Measurements from ENCODE around the gene MT1G. TPM values are rescaled to one million over a fixed set of nuclear protein-coding genes. Genes with fewer than 3 reads are reported as not detected.
"Not testable (repeated sequence)": the region's sequence is repeated elsewhere in the genome, so short reads cannot be mapped to it uniquely, and the experiment has no call there.

Gene MT1G
- total RNA-seq, 1 donor from 2014 or later = 36.6 TPM

DNA sequence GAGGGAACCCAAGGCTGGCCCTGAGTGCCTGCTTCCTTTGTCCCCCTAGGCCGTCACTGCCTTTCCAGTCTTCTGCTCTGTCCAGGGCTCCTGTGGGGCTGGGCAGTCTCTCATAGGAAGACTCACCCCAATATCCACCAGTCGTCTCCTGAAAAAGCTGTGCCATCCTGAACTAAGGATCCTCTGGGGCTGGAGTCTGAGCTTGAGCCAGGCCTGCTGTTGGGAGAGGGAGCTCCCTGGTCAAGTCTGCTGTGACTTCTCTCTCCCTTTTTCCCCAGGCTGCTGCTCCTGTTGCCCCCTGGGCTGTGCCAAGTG, 2.7 kb upstream of the MT1G start:
- Histone ChIP-seq H3K27me3 (no peaks in the 10 kb centered on the region), H3K36me3 (no peaks in the 10 kb centered on the region), H3K27ac (no peak overlapping the region), H3K4me1 (peaks cover 0 to 8% of the 10 kb centered on the region in 2 donors), H3K4me3 (no peak overlapping the region), H3K9me3 (no peaks in the 10 kb centered on the region)
- no peak for DNase-seq (ENCODE audit: low spot score in 2 of 2)
- TF ChIP-seq, protein P1, sequence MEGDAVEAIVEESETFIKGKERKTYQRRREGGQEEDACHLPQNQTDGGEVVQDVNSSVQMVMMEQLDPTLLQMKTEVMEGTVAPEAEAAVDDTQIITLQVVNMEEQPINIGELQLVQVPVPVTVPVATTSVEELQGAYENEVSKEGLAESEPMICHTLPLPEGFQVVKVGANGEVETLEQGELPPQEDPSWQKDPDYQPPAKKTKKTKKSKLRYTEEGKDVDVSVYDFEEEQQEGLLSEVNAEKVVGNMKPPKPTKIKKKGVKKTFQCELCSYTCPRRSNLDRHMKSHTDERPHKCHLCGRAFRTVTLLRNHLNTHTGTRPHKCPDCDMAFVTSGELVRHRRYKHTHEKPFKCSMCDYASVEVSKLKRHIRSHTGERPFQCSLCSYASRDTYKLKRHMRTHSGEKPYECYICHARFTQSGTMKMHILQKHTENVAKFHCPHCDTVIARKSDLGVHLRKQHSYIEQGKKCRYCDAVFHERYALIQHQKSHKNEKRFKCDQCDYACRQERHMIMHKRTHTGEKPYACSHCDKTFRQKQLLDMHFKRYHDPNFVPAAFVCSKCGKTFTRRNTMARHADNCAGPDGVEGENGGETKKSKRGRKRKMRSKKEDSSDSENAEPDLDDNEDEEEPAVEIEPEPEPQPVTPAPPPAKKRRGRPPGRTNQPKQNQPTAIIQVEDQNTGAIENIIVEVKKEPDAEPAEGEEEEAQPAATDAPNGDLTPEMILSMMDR (IDR thresholded peaks at IDR 0.05) = no peak
- intact Hi-C loops (cut with DNase I) = no loop called here

DNA sequence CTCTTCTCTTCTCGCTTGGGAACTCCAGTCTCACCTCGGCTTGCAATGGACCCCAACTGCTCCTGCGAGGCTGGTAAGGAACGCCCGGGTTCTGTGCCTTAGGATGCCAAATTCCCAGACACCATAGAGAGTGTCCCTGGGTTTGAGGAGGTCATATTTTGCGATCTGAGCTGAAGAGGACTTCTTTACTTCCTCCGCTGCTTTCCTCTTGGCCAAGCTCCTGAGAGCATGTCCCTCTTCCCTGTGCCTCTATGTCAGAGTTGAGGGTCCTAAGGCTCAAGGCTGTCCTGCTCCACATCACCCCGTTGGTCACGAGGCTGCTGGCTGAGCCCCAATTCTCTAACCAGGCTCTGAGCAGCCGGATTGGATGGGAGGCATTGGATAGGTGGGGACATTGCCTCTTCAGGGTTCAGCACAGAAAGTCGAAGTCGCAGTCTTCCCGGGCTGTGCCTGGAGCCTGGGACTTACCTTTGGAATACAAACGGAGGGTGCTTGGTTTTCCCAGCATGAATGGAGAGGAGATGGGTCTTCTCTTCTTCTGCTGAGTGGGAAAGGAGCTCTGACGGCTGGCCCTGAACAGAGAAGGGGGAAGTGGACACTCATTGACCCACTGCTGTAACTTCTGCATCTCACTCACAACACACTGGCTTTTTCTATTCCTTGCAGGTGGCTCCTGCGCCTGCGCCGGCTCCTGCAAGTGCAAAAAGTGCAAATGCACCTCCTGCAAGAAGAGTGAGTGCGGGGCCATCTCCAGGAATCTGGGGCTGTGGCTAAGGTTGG, 2.2 kb upstream of the MT1G start:
- Histone ChIP-seq H3K4me3 (no peak overlapping the region), H3K27me3 (no peaks in the 10 kb centered on the region), H3K4me1 (peaks cover 0 to 7% of the 10 kb centered on the region in 2 donors), H3K36me3 (no peaks in the 10 kb centered on the region), H3K27ac (no peak overlapping the region), H3K9me3 (no peaks in the 10 kb centered on the region)
- TF ChIP-seq, protein P1 (IDR thresholded peaks at IDR 0.05) = no peak
- DNase-seq (ENCODE audit: low spot score in 2 of 2) = no peak
- intact Hi-C loops (cut with DNase I) = no loop called here

DNA sequence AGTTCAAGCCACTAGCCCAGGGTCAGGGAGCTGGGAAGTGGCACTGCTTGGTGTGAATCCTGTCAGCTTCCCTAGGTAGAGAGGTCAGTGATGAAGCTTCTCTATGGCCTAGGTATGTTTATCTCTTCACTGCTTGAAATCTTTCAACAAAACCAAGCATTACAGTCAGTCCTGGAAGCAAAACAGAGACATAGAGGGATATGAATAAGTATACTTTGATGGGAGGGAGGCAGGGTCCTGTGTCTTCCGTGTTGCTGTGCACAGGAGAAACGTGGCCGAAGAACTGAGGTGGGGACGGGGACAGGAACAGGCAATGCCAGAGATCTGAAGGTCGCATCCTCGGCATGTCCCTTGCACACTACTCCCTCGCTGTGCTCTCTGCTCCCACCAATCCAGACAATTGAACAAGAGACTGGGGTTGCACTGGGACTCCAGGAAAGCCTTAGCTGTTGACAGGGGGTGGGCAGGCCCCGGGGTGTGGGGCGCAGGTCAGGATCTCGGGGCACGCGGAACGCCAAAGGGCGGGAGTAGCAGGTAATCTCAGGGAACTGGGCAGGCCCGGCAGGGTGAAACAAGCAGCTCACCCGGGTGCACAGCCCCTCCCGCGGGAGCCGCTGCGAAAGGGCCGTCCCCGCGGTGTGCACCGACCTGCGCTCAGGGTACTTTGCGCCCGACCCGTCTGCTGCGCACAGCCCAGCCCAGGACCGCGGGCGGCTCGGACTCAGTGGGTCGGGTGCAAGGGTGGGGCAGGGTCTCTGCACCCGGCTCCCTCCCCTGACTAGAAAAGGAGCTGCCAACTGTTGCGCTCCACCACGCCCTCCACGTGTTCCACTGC, 1.4 kb upstream of the MT1G start, which contains the start of gene MT1H:
Gene MT1H, plus strand, starts transcription at position 810 of the 835 bp plus-strand sequence. CDS start 71 bp downstream, outside the sequence.
- Histone ChIP-seq H3K27me3 (no peaks in the 10 kb centered on the region), H3K36me3 (no peaks in the 10 kb centered on the region), H3K4me1 (peaks cover 0 to 7% of the 10 kb centered on the region in 2 donors), H3K4me3 (no peak within 1 kb of the TSS), H3K9me3 (no peaks in the 10 kb centered on the region), H3K27ac (no peak within 1 kb of the TSS)
- TF ChIP-seq, protein P1 (IDR thresholded peaks at IDR 0.05) = no peak
- intact Hi-C loops (cut with DNase I) = no loop called here
- DNase-seq (ENCODE audit: low spot score in 2 of 2) = no peak

DNA sequence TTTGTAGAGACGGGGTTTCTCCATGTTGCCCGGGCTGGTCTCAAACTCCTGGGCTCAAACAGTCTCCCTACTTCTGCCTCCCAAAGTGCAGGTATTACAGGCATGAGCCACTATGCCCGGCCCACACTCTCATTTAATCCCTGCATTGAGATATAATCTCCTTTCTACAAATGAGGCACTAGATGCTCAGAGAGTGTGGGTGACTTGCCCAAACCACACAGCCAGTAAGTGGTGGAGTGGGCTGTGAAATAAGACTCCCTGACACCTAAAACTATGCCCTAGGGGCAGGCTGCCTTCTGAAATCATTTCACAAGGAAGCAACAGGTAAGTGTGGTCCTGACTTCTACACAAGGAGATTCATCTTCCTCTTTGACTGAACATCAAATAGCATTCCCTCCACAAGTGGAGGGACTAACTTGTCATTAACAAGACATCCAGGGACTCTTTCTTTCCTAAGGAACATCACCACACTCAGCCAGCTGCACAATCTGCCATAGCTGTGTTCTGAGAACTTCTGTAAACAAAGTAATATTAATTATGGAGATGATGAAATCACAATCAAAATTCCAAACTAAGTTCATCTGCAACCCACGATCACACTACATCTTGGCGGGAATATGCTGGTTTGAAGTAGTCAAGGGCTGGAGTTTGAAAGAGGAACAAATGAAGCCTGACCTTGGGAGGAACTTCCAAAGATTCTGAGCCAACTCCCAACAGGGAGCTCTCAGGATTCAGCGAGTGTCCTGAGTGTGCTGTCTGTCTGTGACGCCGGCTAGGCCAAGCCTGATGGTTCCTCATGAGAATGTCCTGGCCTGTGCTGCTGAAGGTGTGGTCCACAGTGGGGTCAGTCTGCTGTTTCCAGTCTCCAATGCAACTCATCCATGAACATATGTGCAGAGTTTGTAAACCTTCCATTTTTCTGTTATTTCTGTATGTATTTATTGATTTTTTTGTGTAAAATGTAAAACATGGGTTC, 2.3 kb downstream of the MT1G start:
- DNase-seq (ENCODE audit: low spot score in 2 of 2); H3K36me3 ChIP-seq; intact Hi-C loops (cut with DNase I); H3K9me3 ChIP-seq; H3K27ac ChIP-seq; H3K4me3 ChIP-seq; H3K27me3 ChIP-seq: not testable (repeated sequence)
- H3K4me1 ChIP-seq = peaks cover 0 to 10% of the 10 kb centered on the region in 2 donors

DNA sequence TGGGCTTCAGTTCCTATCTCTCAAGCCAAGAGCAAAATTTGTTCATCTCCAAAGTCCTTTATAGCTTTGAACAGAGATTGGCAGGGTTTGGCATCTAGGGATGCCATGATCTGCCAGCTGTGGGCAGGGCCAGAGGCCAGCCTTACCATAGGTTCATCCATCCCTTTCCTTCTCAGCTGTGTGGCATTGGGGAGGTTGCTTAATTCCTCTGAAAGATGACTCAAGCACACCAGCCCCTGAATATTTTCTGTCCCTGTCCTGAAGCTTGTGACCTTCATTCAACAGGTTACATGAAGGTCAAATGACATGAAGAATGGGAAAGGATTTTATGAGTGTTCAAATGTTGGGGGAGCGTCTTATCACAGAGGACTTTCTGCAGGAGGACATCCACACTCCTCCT, 3.4 kb downstream of the MT1G start:
- intact Hi-C loops (cut with DNase I) = no loop called here
- Histone ChIP-seq H3K4me3 (no peak overlapping the region), H3K27me3 (peaks cover 8% of the 10 kb centered on the region), H3K36me3 (no peaks in the 10 kb centered on the region), H3K4me1 (peaks cover 0 to 9% of the 10 kb centered on the region in 2 donors), H3K9me3 (no peaks in the 10 kb centered on the region), H3K27ac (no peak overlapping the region)
- TF ChIP-seq, protein P1 (IDR thresholded peaks at IDR 0.05) = no peak
- DNase-seq (ENCODE audit: low spot score in 2 of 2) = no peak
